ENCODE measurements around the gene DEFB108B.
"Not testable (repeated sequence)": the region's sequence is repeated elsewhere in the genome, so short reads cannot be mapped to it uniquely, and the experiment has no call there.

DNA sequence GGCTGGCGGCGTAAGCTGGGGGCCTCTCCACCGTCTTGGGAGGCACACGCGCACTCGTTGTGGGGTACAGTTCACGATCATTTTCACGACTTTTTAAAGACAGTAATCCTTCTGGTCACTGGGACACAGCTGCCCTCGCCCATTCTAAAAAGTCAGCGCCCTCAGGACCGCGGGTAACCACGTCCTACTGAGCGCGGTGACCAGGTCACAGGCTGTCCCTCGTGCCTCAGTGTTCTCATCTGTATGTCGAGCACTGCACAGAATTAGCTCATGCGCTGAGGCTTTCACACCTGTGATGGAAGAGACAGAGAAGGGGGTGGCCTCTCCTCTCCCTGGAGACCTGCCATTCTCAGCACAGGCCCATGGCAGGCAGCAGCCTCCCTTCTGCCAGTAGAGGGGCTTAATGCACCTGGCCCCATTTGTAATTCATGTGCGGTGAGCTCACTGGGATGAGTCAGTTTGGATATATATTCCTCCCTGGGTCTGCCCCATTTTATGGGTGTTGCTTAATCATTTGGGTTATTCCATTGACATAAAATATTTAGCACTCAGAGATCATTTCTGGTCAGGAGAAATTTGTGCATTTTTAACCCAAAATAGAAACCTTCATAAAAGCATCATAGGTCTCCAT, 45.1 kb upstream of the DEFB108B start:
- TF ChIP-seq SIN3A (IDR thresholded peaks at IDR 0.05; ENCODE audit: borderline replicate concordance, insufficient read depth, low read length): 0 out of 2 replicates have a peak, but pooled peaks have one; percentile 4
- not testable (repeated sequence) for TF ChIP-seq REST (IDR thresholded peaks at IDR 0.05; ENCODE audit: insufficient read depth in 1 of 2, low read depth in 2 of 2, low read length in 2 of 2); POLR2AphosphoS5 (IDR thresholded peaks at IDR 0.05; ENCODE audit: low read depth, low read length); FOXP2 (optimal IDR thresholded peaks at IDR 0.05; ENCODE audit: borderline replicate concordance, extremely low read depth, extremely low read length, insufficient read depth)

All from PFSK-1 (cell line).